ENCODE data around the gene RPL39. TPM values are rescaled to one million over a fixed set of nuclear protein-coding genes. Genes with fewer than 3 reads are reported as not detected.
"Not testable (repeated sequence)": the region's sequence is repeated elsewhere in the genome, so short reads cannot be mapped to it uniquely, and the experiment has no call there.

RPL39 gene
- polyA plus RNA-seq, 1 experiment = 2,333 TPM

DNA sequence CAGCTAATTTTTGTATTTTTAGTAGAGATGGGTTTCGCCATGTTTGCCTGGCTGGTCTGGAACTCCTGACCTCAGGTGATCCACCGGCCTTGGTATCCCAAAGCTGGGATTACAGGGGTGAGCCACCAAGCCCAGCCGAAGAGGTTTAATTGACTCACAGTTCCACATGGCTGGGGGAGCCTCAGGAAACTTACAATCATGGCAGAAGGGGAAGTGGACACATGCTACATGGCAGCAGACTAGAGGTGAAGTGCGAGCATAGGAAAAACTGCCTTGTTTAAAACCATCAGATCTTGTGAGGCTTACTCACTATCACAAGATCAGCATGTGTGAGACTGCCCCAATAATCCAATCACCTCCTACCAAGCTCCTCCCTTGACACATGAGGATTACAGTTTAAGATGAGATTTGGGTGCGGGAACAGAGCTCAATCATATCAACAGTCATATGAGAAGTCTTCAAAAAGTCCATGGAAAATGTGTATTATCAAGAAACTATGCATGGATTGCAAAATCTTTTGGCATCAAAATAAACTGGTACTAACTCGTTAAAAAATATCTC is 25.8 kb upstream of the RPL39 start:
- CTCF ChIA-PET = no interaction called here
- no peak for DNase-seq (ENCODE audit: low read depth, low spot score)
- POLR2A ChIA-PET = no interaction called here

DNA sequence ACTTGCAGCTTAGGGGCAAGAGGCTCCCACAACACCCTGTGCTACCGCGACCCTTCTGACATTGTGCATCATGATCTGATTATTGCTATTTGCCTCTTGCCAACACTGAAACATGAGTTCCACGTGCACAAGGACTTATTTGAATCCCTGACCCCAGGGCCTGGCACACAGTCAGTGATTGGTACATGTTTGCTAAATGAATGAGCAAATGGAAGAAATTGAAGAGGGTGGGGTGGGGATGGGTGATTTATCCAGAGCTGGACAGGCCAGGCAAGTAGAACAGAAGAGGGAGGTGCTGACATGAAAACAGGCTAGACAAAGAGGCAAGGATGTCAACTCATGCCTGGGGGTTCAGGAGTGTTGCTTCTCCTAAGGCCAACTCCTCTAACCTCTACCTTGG is 24.9 kb upstream of the RPL39 start:
- H3K27ac ChIP-seq (ENCODE audit: low read depth, low read length) = no peak overlapping the region
- TF ChIP-seq, protein P1, sequence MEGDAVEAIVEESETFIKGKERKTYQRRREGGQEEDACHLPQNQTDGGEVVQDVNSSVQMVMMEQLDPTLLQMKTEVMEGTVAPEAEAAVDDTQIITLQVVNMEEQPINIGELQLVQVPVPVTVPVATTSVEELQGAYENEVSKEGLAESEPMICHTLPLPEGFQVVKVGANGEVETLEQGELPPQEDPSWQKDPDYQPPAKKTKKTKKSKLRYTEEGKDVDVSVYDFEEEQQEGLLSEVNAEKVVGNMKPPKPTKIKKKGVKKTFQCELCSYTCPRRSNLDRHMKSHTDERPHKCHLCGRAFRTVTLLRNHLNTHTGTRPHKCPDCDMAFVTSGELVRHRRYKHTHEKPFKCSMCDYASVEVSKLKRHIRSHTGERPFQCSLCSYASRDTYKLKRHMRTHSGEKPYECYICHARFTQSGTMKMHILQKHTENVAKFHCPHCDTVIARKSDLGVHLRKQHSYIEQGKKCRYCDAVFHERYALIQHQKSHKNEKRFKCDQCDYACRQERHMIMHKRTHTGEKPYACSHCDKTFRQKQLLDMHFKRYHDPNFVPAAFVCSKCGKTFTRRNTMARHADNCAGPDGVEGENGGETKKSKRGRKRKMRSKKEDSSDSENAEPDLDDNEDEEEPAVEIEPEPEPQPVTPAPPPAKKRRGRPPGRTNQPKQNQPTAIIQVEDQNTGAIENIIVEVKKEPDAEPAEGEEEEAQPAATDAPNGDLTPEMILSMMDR (IDR thresholded peaks at IDR 0.05; ENCODE audit: low read depth, low read length) = no peak
- no peak overlapping the region for H3K4me3 ChIP-seq (ENCODE audit: low read depth, low read length)
- no peaks in the 10 kb centered on the region for H3K9me3 ChIP-seq (ENCODE audit: control insufficient read depth, insufficient read depth, low read length)
- POLR2A ChIA-PET = no interaction called here
- DNase-seq (ENCODE audit: low read depth, low spot score) = no peak
- H3K27me3 ChIP-seq (ENCODE audit: control insufficient read depth, insufficient read depth, low read length) = no peaks in the 10 kb centered on the region
- CTCF ChIA-PET = no interaction called here

More for the DNA sequence above, 25.8 kb upstream of the RPL39 start:
- no peak overlapping the region for H3K4me3 ChIP-seq (ENCODE audit: low read depth, low read length)
- H3K27ac ChIP-seq (ENCODE audit: low read depth, low read length) = no peak overlapping the region
- no peaks in the 10 kb centered on the region for H3K9me3 ChIP-seq (ENCODE audit: control insufficient read depth, insufficient read depth, low read length)
- no peaks in the 10 kb centered on the region for H3K27me3 ChIP-seq (ENCODE audit: control insufficient read depth, insufficient read depth, low read length)
- TF ChIP-seq, protein P1 (IDR thresholded peaks at IDR 0.05; ENCODE audit: low read depth, low read length) = no peak

DNA sequence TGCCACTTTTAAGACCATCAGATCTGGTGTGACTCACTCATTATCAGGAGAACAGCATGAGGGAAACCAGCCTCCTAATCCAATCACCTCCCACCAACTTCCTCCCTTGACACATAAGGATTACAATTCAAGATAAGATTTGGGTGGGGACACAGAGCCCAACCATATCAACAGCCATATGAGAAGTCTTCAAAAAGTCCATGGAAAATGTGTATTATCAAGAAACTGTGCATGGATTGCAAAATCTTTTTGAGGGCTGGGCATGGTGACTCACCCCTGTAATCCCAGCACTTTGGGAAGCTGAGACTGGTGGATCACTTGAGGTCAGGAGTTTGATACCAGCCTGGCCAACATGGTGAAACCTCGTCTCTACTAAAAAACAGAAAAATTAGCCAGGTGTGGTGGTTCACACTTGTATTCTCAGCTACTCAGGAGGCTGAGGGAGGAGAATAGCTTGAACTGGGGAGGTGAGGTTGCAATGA is 17.8 kb upstream of the RPL39 start:
- TF ChIP-seq, protein P1 (IDR thresholded peaks at IDR 0.05; ENCODE audit: low read depth, low read length) = no peak
- no peak for DNase-seq (ENCODE audit: low read depth, low spot score)
- Histone ChIP-seq H3K4me3 (ENCODE audit: low read depth, low read length) (no peak overlapping the region), H3K27ac (ENCODE audit: low read depth, low read length) (no peak overlapping the region), H3K27me3 (ENCODE audit: control insufficient read depth, insufficient read depth, low read length) (no peaks in the 10 kb centered on the region), H3K9me3 (ENCODE audit: control insufficient read depth, insufficient read depth, low read length) (no peaks in the 10 kb centered on the region)
- ChIA-PET POLR2A (no interaction called here), CTCF (no interaction called here)

DNA sequence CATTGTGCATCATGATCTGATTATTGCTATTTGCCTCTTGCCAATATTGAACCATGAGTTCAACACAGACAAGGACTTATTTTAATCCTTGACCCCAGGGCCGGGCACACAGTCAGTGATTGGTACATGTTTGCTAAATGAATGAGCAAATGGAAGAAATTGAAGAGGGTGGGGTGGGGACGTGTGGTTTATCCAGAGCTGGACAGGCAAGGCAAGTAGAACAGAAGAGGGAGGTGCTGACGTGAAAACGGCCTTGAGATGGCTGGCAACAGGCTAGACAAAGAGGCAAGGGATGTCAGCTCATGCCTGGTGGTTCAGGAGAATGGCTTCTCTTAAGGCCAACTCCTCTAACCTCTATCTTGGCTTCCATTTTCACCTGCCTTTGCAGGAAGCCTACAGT is 17.0 kb upstream of the RPL39 start:
- H3K9me3 ChIP-seq (ENCODE audit: control insufficient read depth, insufficient read depth, low read length); POLR2A ChIA-PET; DNase-seq (ENCODE audit: low read depth, low spot score); CTCF ChIA-PET; H3K27ac ChIP-seq (ENCODE audit: low read depth, low read length); H3K4me3 ChIP-seq (ENCODE audit: low read depth, low read length); H3K27me3 ChIP-seq (ENCODE audit: control insufficient read depth, insufficient read depth, low read length): not testable (repeated sequence)

DNA sequence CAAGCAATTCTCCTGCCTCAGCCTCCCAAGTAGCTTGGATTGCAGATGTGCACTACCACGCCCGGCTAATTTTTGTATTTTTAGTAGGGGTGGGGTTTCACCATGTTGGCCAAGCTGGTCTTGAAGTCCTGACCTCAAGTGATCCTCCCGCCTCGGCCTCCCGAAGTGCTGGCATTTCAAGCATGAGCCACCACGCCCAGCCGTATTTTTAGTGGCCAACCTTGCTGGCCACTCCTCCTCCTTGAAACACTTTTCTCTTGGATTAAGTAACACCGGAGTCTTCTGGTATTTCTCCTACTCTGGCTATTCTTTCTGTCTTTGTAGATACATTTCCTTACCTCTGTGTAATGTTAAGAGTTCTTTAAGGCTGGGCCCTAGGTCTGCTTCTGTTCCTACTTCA is 11.1 kb upstream of the RPL39 start:
- ChIA-PET CTCF (no interaction called here), POLR2A (no interaction called here)
- Histone ChIP-seq H3K27ac (ENCODE audit: low read depth, low read length) (no peak overlapping the region), H3K4me3 (ENCODE audit: low read depth, low read length) (no peak overlapping the region), H3K9me3 (ENCODE audit: control insufficient read depth, insufficient read depth, low read length) (no peaks in the 10 kb centered on the region), H3K27me3 (ENCODE audit: control insufficient read depth, insufficient read depth, low read length) (no peaks in the 10 kb centered on the region)
- TF ChIP-seq, protein P1 (IDR thresholded peaks at IDR 0.05; ENCODE audit: low read depth, low read length) = no peak
- no peak for DNase-seq (ENCODE audit: low read depth, low spot score)

Measured in AG04450 (cell line).